ENCODE measurements around the gene TSR3. TPM values are rescaled to one million over a fixed set of nuclear protein-coding genes. Genes with fewer than 3 reads are reported as not detected.

TSR3 gene
- total and polyA plus RNA-seq, 12 donors: 13.7 to 258 (median 59.6) TPM

- Histone ChIP-seq H3K4me1 (replicated peaks in 1 of 2) (peaks cover 28 to 32% of the 10 kb centered on the region in 2 donors), H3K27me3 (no peaks in the 10 kb centered on the region), H3K4me3 (peak within 1 kb of the TSS in 3 of 4 donors; percentile 56 to 92 (median 67)), H3K9me3 (replicated peaks in 1 of 3) (no peaks in the 10 kb centered on the region), H3K27ac (peak within 1 kb of the TSS; percentile 93 to 100 (median 99)), H3K36me3 (replicated peaks in 1 of 2) (peaks cover 0 to 14% of the 10 kb centered on the region in 2 donors)
- no peak for TF ChIP-seq CTCF (IDR thresholded peaks at IDR 0.05)
- peak; percentile 68 to 80 for TF ChIP-seq POLR2A (IDR thresholded peaks at IDR 0.05)
- DNase-seq: peak; percentile 97 to 99 (median 98)
- intact Hi-C loops (cut with DNase I): no loop called here
- WGBS, 4 donors: 1% methylated on average over 57 to 116 of the region's 117 CpGs; no CpG with 5 or more reads in 1 of the 4 donors
Observed at GRCh38 chr16:1308977-1309885, 42.4 kb downstream of the TSR3 start, which contains the start of gene UBE2I. UBE2I (plus strand) TSS chr16:1309636; CDS start chr16:1314031, 4,395 bp downstream.

DNA sequence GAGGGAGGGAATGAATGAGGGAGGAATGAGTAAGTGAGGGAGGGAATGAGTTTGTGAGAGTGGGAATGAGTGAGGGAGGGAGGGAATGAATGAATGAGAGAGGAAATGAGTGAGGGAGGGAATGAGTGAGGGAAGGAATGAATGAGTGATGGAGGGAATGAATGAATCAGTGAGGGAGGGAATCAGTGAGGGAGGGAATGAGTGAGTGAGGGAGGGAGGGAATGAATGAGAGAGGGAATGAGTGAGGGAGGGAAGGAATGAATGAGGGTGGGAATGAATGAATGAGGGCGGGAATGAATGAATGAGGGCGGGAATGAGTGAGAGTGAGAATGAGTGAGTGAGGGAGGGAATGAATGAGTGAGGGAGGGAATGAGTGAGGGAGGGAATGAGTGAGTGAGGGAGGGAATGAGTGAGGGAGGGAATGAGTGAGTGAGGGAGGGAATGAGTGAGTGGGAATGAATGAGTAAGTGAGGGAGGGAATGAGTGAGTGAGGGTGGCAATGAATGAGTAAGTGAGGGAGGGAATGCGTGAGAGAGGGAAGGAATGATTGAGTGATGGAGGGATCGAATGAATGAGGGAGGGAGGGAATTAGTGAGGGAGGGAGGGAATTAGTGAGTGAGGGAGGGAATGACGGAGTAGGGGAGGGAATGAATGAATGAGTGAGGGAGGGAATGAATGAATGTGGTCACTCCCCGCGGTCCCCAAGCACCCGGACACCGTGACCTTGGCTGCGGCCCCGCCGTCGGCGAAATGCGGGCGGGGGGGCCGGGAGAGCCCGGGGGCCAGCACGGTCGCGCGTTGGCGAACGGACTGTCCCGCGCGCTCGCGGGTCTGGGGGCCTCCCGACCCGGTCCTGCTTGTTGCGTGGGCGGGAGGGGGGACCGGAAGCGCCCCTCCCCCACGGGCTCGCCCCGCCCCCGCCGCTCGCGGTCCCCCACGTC is 43.4 kb downstream of the TSR3 start:
- 4 to 12% (median 9%) methylated on average over 13 to 42 of the region's 43 CpGs for WGBS, 4 donors
- H3K27ac ChIP-seq: peak overlapping the region; percentile 93 to 100 (median 99)
- no peaks in the 10 kb centered on the region for H3K27me3 ChIP-seq
- intact Hi-C loops (cut with DNase I): no loop called here
- H3K4me3 ChIP-seq: peak overlapping the region in 2 of 4 donors; percentile 54 to 92
- TF ChIP-seq POLR2A (IDR thresholded peaks at IDR 0.05) (no peak), CTCF (IDR thresholded peaks at IDR 0.05) (no peak)
- peak in 3 of 7 donors; percentile 52 to 69 (median 63) for DNase-seq
- H3K4me1 ChIP-seq (replicated peaks in 1 of 2): peaks cover 28 to 29% of the 10 kb centered on the region in 2 donors
- H3K36me3 ChIP-seq (replicated peaks in 1 of 2): peaks cover 0 to 8% of the 10 kb centered on the region in 2 donors
- no peaks in the 10 kb centered on the region for H3K9me3 ChIP-seq (replicated peaks in 1 of 3)

GRCh38 chr16:1306334-1306733 is 45.3 kb downstream of the TSR3 start:
- WGBS, 4 donors: 49 to 70% (median 69%) methylated on average over 3 to 4 of the region's 4 CpGs
- Histone ChIP-seq H3K4me3 (no peak overlapping the region), H3K27me3 (no peaks in the 10 kb centered on the region), H3K4me1 (replicated peaks in 1 of 2) (peaks cover 10 to 11% of the 10 kb centered on the region in 2 donors), H3K36me3 (replicated peaks in 1 of 2) (no peaks in the 10 kb centered on the region), H3K9me3 (replicated peaks in 1 of 3) (no peaks in the 10 kb centered on the region), H3K27ac (no peak overlapping the region)
- no peak for TF ChIP-seq POLR2A (IDR thresholded peaks at IDR 0.05)
- no peak for TF ChIP-seq CTCF (IDR thresholded peaks at IDR 0.05)
- intact Hi-C loops (cut with DNase I): no loop called here
- no peak for DNase-seq

GRCh38 chr16:1305823-1306222 is 45.9 kb downstream of the TSR3 start:
- H3K4me1 ChIP-seq (replicated peaks in 1 of 2): peaks cover 6 to 8% of the 10 kb centered on the region in 2 donors
- no peaks in the 10 kb centered on the region for H3K27me3 ChIP-seq
- H3K27ac ChIP-seq: no peak overlapping the region
- WGBS, 4 donors: 62 to 91% (median 73%) methylated on average over 8 to 12 of the region's 12 CpGs
- TF ChIP-seq CTCF (IDR thresholded peaks at IDR 0.05): no peak
- no peak for TF ChIP-seq POLR2A (IDR thresholded peaks at IDR 0.05)
- DNase-seq: no peak
- H3K4me3 ChIP-seq: no peak overlapping the region
- intact Hi-C loops (cut with DNase I): no loop called here
- H3K36me3 ChIP-seq (replicated peaks in 1 of 2): no peaks in the 10 kb centered on the region
- no peaks in the 10 kb centered on the region for H3K9me3 ChIP-seq (replicated peaks in 1 of 3)

Data from adrenal gland (tissue), 12 donors.